CD4-positive, alpha-beta T cell treated with Interleukin-21 for 1 hour (primary cell): ENCODE results near the gene NR3C2.
"Not testable (repeated sequence)": the region's sequence is repeated elsewhere in the genome, so short reads cannot be mapped to it uniquely, and the experiment has no call there.

Experiments
- DNase-seq: peaks from one replicate; pipeline ENCODE4 v3.0.0-alpha.2; 2020

The NR3C2 gene

GRCh38 chr4:148211533-148211932 is 230.7 kb downstream of the NR3C2 start:
- no peak for DNase-seq

- DNase-seq = no peak
Observed at GRCh38 chr4:148210661-148211060, 231.6 kb downstream of the NR3C2 start.

DNA sequence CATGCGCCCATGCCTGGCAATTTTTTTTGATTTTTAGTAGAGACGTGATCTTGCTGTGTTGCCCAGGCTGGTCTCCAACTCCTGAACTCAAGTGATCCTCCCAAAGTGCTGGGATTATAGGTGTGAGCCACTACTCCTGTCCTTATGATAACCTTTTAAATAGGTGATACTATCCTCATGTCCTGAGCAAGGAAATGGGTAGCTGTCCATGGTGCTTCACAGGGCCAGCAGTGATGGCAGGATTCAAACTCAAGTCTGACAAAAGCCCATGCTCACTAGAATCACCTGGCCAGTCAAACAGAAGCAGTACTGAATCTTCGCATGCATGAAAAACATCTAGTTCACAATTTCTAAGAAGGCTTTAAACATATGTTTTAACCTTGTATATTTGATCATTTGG is 235.1 kb downstream of the NR3C2 start:
- no peak for DNase-seq

GRCh38 chr4:148205476-148205875 is 236.7 kb downstream of the NR3C2 start:
- DNase-seq = no peak

DNA sequence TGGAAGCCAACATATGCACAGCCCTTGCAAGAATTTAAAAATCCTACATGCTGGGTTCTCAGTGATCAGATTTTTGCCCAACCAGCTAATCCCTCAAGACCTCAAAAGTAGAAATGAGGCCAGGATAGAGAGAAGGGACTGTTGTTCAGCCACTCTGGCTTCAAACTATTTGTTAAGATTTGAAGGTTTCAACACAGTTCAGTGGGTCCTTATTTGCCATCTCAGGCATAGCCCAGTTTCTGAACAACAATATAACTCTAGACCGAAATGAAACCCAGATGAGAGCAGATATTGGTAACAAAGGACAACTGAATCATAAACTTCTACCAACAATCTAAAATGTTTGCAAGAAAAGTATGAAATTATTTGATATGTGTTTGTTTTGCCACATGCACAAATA is 237.3 kb downstream of the NR3C2 start:
- DNase-seq = no peak

GRCh38 chr4:148204171-148204570 is 238.0 kb downstream of the NR3C2 start:
- no peak for DNase-seq

DNA sequence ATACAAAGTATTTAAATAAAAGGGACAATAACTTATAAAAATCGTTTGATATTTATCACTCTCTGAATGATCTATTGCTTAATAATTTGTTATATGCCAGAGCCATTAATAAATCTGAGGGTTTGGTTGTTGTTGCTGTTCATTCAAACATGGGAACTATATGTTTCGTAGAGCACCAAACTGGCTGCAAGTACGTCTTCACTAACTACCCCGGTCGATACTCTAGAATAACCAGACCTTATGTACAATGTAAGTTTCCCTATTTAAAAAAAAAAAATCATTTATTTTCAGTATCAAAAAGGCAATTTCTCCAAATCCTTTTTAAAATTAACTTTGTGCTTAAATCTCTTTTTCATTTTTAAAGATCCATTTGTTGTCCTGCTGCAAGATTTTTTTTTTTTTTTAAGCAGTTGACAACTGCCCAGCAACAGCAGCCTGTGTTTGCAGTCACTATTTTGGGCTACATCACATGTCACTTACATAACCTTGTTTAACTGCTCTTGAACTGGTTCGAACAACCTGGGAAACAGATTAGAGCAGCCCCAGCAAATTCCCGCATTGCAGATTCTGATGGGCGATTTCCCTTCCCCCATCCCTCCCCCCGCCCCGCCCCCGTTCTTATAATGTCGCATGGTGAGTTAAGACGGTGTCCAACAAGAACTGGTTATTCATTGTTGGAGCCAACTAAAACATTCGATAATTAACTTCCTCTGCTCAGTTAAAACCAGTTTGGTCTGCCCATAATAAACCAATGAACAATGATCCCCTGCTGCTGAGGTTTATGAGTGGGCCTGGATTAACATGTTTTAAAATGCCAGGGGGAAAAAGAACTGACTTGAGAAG is 238.9 kb downstream of the NR3C2 start:
- no peak for DNase-seq

GRCh38 chr4:148200960-148201359 is 241.3 kb downstream of the NR3C2 start:
- no peak for DNase-seq

DNA sequence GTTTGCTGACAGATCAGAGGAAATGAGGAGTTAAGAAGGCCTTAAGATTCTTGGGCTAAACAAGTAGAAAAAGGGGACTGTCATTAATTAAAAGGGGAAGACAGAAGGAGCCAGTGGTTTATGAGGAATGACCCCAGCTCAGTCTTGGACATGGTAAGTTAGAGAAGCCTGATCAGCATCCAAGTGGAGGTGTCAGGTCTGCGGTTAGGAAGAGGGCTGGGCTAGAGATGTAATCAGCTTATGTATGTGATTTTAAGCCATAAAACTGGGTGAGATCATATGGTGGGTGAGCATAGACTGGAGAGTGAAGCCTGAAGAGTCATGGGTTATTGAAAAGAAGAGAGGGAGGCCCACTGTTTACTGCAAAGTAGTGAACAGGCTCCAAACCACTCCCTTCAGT is 246.1 kb downstream of the NR3C2 start:
- DNase-seq = no peak

GRCh38 chr4:148192526-148192925 is 249.7 kb downstream of the NR3C2 start:
- no peak for DNase-seq

DNA sequence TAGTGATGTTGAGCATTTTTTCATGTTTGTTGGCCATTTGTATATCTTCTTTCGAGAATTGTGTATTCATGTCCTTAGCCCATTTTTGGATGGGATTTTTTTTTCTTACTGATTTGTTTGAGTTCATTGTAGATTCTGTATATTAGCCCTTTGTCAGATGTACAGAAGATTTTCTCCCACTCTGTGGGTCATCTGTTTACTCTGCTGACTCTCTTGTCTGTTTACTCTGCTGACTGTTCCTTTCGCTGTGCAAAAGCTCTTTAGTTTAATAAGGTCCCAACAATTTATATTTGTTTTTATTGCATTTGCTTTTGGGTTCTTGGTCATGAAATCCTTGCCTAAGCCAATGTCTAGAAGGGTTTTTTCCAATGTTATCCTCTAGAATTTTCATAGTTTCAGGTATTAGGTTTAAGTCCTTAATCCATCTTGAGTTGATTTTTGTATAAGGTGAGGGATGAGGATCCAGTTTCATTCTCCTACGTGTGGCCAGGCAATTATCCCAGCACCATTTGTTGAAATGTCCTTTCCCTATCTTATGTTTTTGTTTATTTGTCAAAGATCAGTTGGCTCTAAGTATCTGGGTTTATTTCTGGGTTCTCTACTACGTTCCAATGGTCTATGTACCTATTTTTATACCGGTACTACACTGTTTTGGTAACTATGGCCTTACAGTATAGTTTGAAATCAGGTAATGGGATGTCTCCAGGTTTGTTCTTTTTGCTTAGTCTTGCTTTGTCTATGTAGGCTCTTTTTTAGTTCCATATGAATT is 254.6 kb downstream of the NR3C2 start:
- not testable (repeated sequence) for DNase-seq

GRCh38 chr4:148184922-148185321 is 257.3 kb downstream of the NR3C2 start:
- DNase-seq = no peak

- no peak for DNase-seq
Observed at GRCh38 chr4:148182230-148182911, 259.8 kb downstream of the NR3C2 start.

DNA sequence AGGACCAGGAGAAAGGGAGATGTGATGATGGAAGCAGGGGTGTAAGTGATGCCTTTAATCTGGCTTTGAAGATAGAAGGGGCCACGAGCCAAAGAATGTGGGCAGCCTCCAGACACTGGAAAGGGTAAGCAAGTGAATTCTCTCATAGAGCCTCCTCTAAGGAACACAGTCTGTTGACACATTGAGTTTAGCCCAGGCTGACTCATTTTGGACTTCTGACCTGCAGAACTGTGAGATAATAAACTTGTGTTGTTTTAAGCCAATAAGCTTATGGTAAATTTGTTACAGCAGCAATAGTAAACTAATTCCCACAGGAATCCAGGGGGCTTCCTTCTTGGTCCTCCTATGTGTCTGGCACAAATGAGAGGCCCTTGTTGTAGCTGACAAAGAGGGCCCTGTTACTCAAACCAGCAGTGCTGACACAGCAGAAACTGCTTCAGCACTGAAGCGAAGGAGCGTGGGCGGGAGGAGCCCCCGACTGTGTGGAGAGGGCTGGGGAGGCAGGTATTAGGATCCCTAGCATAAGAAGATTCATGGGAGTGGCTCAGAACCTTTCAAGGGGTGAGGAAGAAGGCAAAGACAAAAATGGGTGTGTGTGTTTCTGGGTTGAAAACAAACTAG is 268.7 kb downstream of the NR3C2 start:
- DNase-seq = no peak

GRCh38 chr4:148171596-148171995 is 270.6 kb downstream of the NR3C2 start:
- no peak for DNase-seq

DNA sequence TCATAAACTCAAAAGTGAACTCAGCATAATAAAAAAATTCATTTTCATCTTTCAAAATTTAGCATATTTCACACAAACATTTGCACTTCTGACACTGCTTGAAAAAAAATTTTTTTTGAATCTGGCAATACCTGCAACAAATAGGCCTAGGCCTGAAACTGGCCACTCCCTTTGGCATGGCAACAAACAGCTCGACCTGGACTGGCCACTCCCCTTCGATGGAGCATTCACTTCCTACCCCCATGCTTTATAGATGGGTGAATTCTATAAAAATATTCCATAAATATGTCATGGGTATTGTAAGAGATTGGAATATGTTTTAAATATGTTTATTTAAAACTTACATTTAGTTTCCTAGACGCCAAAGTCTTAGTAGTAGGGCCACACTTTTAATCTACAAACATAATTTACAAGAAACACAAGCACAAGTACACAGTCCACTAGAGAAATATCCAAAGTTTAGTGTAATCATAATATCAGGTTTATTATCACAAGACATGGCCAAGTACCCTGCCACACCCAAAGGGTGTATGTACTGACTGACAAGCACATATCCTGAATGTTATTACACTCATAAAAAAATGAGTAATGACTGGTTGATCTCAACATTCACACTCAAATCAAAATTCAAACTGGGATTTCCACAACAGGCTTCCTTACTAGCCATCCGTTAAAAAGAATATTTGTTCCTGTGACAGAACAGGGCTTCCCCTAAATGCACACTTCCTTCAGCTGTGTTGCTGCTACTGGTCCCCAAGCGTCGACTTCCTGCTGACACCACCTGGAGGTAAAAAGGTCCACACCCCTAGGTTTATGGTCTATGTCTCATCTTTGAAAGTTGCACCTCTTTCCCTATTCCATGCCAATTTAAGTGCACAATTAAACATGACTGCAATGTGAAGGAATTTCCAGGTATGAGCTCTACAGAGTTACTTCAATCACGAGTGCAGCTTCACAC is 271.5 kb downstream of the NR3C2 start:
- peak; percentile 4 for DNase-seq

GRCh38 chr4:148166132-148166591 is 276.1 kb downstream of the NR3C2 start:
- no peak for DNase-seq

DNA sequence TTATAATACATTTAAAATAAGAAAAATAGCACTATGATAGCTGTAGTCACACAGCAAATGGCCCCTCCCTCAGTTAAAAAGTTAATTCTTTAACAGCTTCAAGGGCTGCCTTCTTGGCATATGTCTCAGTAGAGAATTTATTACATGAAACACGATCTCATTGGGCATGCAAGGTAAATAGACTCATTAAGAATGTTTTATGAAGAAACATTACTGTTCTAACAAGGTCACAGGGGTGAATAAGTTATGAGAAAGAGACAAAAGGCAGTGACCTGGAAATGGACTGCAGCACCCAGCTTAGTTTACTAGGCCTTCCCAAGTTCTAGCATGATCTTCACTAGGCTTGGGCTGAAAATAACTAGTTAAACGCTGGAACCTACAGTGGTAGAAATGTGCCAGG is 277.7 kb downstream of the NR3C2 start:
- no peak for DNase-seq

GRCh38 chr4:148162991-148163390 is 279.2 kb downstream of the NR3C2 start:
- no peak for DNase-seq

GRCh38 chr4:148162519-148162918 is 279.7 kb downstream of the NR3C2 start:
- DNase-seq = no peak

- DNase-seq = no peak
Observed at GRCh38 chr4:148161601-148162000, 280.6 kb downstream of the NR3C2 start.

- no peak for DNase-seq
Observed at GRCh38 chr4:148159793-148160192, 282.4 kb downstream of the NR3C2 start.
